ENCODE data around the gene PTK7.

Gene PTK7

GRCh38 chr6:43120101-43120763, 44.1 kb downstream of the PTK7 start:
- Histone ChIP-seq H3K79me1 (ENCODE audit: low read depth, low read length) (peaks cover 10% of the 10 kb centered on the region), H3K4me2 (ENCODE audit: insufficient read depth, low read length, poor library complexity, severe bottlenecking) (no peak overlapping the region), H4K91ac (ENCODE audit: low read depth, low read length, poor library complexity) (no peak overlapping the region), H3K9ac (ENCODE audit: low read depth, low read length, poor library complexity) (peak overlapping the region; percentile 56), H3K27ac (replicated peaks; ENCODE audit: low read length) (no peak overlapping the region), H4K8ac (ENCODE audit: low read depth, low read length) (no peak overlapping the region), H3K4ac (ENCODE audit: low read length) (no peak overlapping the region), H3K4me1 (ENCODE audit: control insufficient read depth in 2 of 2, insufficient read depth in 1 of 2, low read depth in 1 of 2, low read length in 2 of 2) (peaks cover 5 to 19% of the 10 kb centered on the region in 2 donors), H3K23ac (ENCODE audit: low read depth, low read length, poor library complexity) (no peak overlapping the region), H3K4me3 (ENCODE audit: low read length in 2 of 2) (no peak overlapping the region), H2AK5ac (ENCODE audit: low read depth, low read length) (no peak overlapping the region), H3K27me3 (ENCODE audit: control insufficient read depth in 3 of 3, insufficient read depth in 3 of 3, low read depth in 1 of 3, low read length in 3 of 3) (no peaks in the 10 kb centered on the region), H2BK5ac (ENCODE audit: low read length) (no peak overlapping the region), H3K18ac (ENCODE audit: low read length) (no peak overlapping the region), H2BK120ac (ENCODE audit: low read depth, low read length) (no peak overlapping the region), H3K9me3 (replicated peaks in 1 of 2; ENCODE audit: control insufficient read depth in 2 of 2, insufficient read depth in 1 of 2, low read depth in 1 of 2, low read length in 2 of 2) (no peaks in the 10 kb centered on the region), H2AFZ (ENCODE audit: low read length) (no peak overlapping the region), H3K14ac (ENCODE audit: low read length) (no peak overlapping the region), H2BK12ac (ENCODE audit: low read length) (no peak overlapping the region), H2BK15ac (ENCODE audit: low read length) (no peak overlapping the region), H3K36me3 (replicated peaks in 1 of 2; ENCODE audit: control insufficient read depth in 2 of 2, insufficient read depth in 2 of 2, low read length in 2 of 2) (no peaks in the 10 kb centered on the region)
- no CpG with 5 or more reads among the region's 9 CpGs for WGBS, 2 donors (ENCODE audit: extremely low coverage in 2 of 2, insufficient read length in 2 of 2, insufficient replicate concordance in 1 of 2)
- no peak for DNase-seq (ENCODE audit: low spot score)

GRCh38 chr6:43120944-43121913, 45.1 kb downstream of the PTK7 start:
- Histone ChIP-seq H2BK15ac (ENCODE audit: low read length) (no peak overlapping the region), H3K4ac (ENCODE audit: low read length) (no peak overlapping the region), H3K27ac (replicated peaks; ENCODE audit: low read length) (no peak overlapping the region), H3K4me1 (ENCODE audit: control insufficient read depth in 2 of 2, insufficient read depth in 1 of 2, low read depth in 1 of 2, low read length in 2 of 2) (peaks cover 5 to 17% of the 10 kb centered on the region in 2 donors), H3K79me1 (ENCODE audit: low read depth, low read length) (peaks cover 12% of the 10 kb centered on the region), H3K9ac (ENCODE audit: low read depth, low read length, poor library complexity) (no peak overlapping the region), H3K9me3 (replicated peaks in 1 of 2; ENCODE audit: control insufficient read depth in 2 of 2, insufficient read depth in 1 of 2, low read depth in 1 of 2, low read length in 2 of 2) (no peaks in the 10 kb centered on the region), H4K8ac (ENCODE audit: low read depth, low read length) (no peak overlapping the region), H2AFZ (ENCODE audit: low read length) (no peak overlapping the region), H3K18ac (ENCODE audit: low read length) (no peak overlapping the region), H3K27me3 (ENCODE audit: control insufficient read depth in 3 of 3, insufficient read depth in 3 of 3, low read depth in 1 of 3, low read length in 3 of 3) (no peaks in the 10 kb centered on the region), H2AK5ac (ENCODE audit: low read depth, low read length) (no peak overlapping the region), H3K36me3 (replicated peaks in 1 of 2; ENCODE audit: control insufficient read depth in 2 of 2, insufficient read depth in 2 of 2, low read length in 2 of 2) (no peaks in the 10 kb centered on the region), H3K23ac (ENCODE audit: low read depth, low read length, poor library complexity) (no peak overlapping the region), H3K14ac (ENCODE audit: low read length) (no peak overlapping the region), H2BK12ac (ENCODE audit: low read length) (no peak overlapping the region), H3K4me2 (ENCODE audit: insufficient read depth, low read length, poor library complexity, severe bottlenecking) (no peak overlapping the region), H3K4me3 (ENCODE audit: low read length in 2 of 2) (no peak overlapping the region), H2BK120ac (ENCODE audit: low read depth, low read length) (no peak overlapping the region), H2BK5ac (ENCODE audit: low read length) (no peak overlapping the region), H4K91ac (ENCODE audit: low read depth, low read length, poor library complexity) (no peak overlapping the region)
- no CpG with 5 or more reads among the region's 9 CpGs for WGBS, 2 donors (ENCODE audit: extremely low coverage in 2 of 2, insufficient read length in 2 of 2, insufficient replicate concordance in 1 of 2)
- no peak for DNase-seq (ENCODE audit: low spot score)

GRCh38 chr6:43122146-43122545, 46.0 kb downstream of the PTK7 start:
- Histone ChIP-seq H4K8ac (ENCODE audit: low read depth, low read length) (no peak overlapping the region), H2BK5ac (ENCODE audit: low read length) (no peak overlapping the region), H3K4me2 (ENCODE audit: insufficient read depth, low read length, poor library complexity, severe bottlenecking) (no peak overlapping the region), H3K4me3 (ENCODE audit: low read length in 2 of 2) (no peak overlapping the region), H2AK5ac (ENCODE audit: low read depth, low read length) (no peak overlapping the region), H2BK12ac (ENCODE audit: low read length) (no peak overlapping the region), H3K27me3 (ENCODE audit: control insufficient read depth in 3 of 3, insufficient read depth in 3 of 3, low read depth in 1 of 3, low read length in 3 of 3) (no peaks in the 10 kb centered on the region), H2AFZ (ENCODE audit: low read length) (no peak overlapping the region), H3K27ac (replicated peaks; ENCODE audit: low read length) (no peak overlapping the region), H3K23ac (ENCODE audit: low read depth, low read length, poor library complexity) (no peak overlapping the region), H2BK15ac (ENCODE audit: low read length) (no peak overlapping the region), H3K4ac (ENCODE audit: low read length) (no peak overlapping the region), H3K9me3 (replicated peaks in 1 of 2; ENCODE audit: control insufficient read depth in 2 of 2, insufficient read depth in 1 of 2, low read depth in 1 of 2, low read length in 2 of 2) (no peaks in the 10 kb centered on the region), H3K14ac (ENCODE audit: low read length) (no peak overlapping the region), H3K9ac (ENCODE audit: low read depth, low read length, poor library complexity) (no peak overlapping the region), H3K4me1 (ENCODE audit: control insufficient read depth in 2 of 2, insufficient read depth in 1 of 2, low read depth in 1 of 2, low read length in 2 of 2) (peaks cover 5 to 20% of the 10 kb centered on the region in 2 donors), H2BK120ac (ENCODE audit: low read depth, low read length) (no peak overlapping the region), H3K18ac (ENCODE audit: low read length) (peak overlapping the region; percentile 30), H3K36me3 (replicated peaks in 1 of 2; ENCODE audit: control insufficient read depth in 2 of 2, insufficient read depth in 2 of 2, low read length in 2 of 2) (no peaks in the 10 kb centered on the region), H4K91ac (ENCODE audit: low read depth, low read length, poor library complexity) (no peak overlapping the region), H3K79me1 (ENCODE audit: low read depth, low read length) (peaks cover 13% of the 10 kb centered on the region)
- WGBS, 2 donors (ENCODE audit: extremely low coverage in 2 of 2, insufficient read length in 2 of 2, insufficient replicate concordance in 1 of 2), result no CpG with 5 or more reads among the region's 2 CpGs
- no peak for DNase-seq (ENCODE audit: low spot score)
